Renal cortex interstitium (tissue), 11 donors: ENCODE measurements around the gene CENPC. TPM values are rescaled to one million over a fixed set of nuclear protein-coding genes. Genes with fewer than 3 reads are reported as not detected.
"Not testable (repeated sequence)": the region's sequence is repeated elsewhere in the genome, so short reads cannot be mapped to it uniquely, and the experiment has no call there.

Experiments
- DNase-seq, 11 donors: peaks; one replicate each; pipeline ENCODE4 v3.0.0-alpha.2; 2013; ENCODE audit warnings: low read depth in 9 of 11, low spot score in 4 of 11; ENCODE audit errors: extremely low read depth in 1 of 11
- polyA plus RNA-seq, 3 donors: library from polyadenylated mRNA; unstranded; fragments of 120-200 nt; gene quantifications; one replicate each; pipeline ENCODE4 v1.2.1, GENCODE V29; 2013; ENCODE audit not compliant: insufficient read length in 3 of 3

CENPC gene
- polyA plus RNA-seq, 3 donors: 25.4 to 33.7 (median 28.8) TPM

GRCh38 chr4:67445881-67446280, 99.4 kb downstream of the CENPC start:
- DNase-seq: not testable (repeated sequence)

DNA sequence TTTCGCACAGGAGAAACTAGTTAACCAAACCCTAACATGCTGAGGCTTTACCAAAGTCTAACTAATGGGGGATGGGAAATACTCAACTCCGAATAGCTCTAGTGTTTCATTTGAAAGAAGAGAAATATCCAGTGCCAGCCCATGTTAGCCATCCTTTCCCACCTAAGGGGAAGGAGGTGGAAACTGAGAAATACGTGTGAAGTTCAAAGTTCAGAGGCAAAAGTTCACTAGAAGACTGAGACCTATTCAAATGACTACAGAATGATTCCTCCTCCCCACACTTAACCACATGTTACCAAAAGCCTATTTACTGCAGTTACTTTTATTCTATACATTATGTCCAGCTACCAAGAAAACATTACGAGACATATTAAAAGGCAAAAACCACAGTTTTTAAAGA, 106.3 kb downstream of the CENPC start:
- peak in 1 of 11 donors; percentile 15 for DNase-seq

GRCh38 chr4:67437974-67438713, 107.2 kb downstream of the CENPC start:
- no peak for DNase-seq

GRCh38 chr4:67436742-67437141, 108.6 kb downstream of the CENPC start:
- DNase-seq: no peak

DNA sequence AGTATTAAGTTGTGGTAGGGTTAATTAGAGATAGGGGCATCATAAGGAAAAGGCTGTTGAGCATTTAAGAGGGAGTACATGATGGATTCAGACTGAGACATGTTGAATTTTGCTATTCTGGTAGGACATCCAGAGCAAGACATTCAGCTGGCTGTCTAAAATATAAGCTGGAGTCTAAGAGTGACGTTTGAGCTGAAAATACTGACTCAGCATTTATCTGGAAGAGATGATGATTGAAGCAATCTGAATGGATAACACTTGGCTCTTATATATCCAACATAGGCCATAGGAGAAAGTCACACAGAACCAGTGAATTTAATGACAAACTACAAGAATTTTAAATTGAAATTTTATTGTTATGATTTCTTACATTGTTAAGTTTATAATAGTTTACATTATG, 114.3 kb downstream of the CENPC start:
- DNase-seq: no peak

GRCh38 chr4:67428819-67429218, 116.5 kb downstream of the CENPC start:
- DNase-seq: no peak

Other genes with a start within 250 kb of the CENPC start
- gene STAP1, start 13.2 kb upstream of the CENPC start, polyA plus RNA-seq: under 1 TPM; 0.09 to 0.33 (median 0.24) TPM
- 10 to 100 TPM; 53.6 to 64.1 (median 61.5) TPM for gene UBA6, start 155.7 kb upstream of the CENPC start, polyA plus RNA-seq
- gene GNRHR, start 208.9 kb upstream of the CENPC start, polyA plus RNA-seq: under 1 TPM; 0.49 to 0.75 (median 0.54) TPM